T-helper 17 cell (primary cell): ENCODE measurements around the gene ZBTB9. TPM values are rescaled to one million over a fixed set of nuclear protein-coding genes. Genes with fewer than 3 reads are reported as not detected.

Experiments used
- ATAC-seq: fragments of 150-1000 bp; cut with Tn5 transposase; 2 replicates; pipeline ENCODE4 v1.10.0; 2021; ENCODE audit warnings: mild to moderate bottlenecking, moderate library complexity
- DNase-seq, 3 donors: peaks; one replicate each; pipeline versions ENCODE4 v3.0.0 to v3.0.0-alpha.2; 2020 to 2021
- H3K9me3 ChIP-seq: one replicate; pipeline ENCODE4 v1.7.0; 2013; ENCODE audit warnings: low read length, mild to moderate bottlenecking; ENCODE audit not compliant: control insufficient read depth, poor library complexity, severe bottlenecking
- H3K27ac Mint-ChIP-seq: one replicate; pipeline ENCODE4 v1.8.0; 2022; ENCODE audit warnings: mild to moderate bottlenecking, moderate library complexity, mixed read lengths
- H3K27me3 Mint-ChIP-seq: one replicate; pipeline ENCODE4 v1.8.0; 2022; ENCODE audit warnings: mixed read lengths
- H3K36me3 Mint-ChIP-seq: one replicate; pipeline ENCODE4 v1.8.0; 2022; ENCODE audit warnings: low read depth, mixed read lengths
- H3K4me1 Mint-ChIP-seq: one replicate; pipeline ENCODE4 v1.8.0; 2022; ENCODE audit warnings: mild to moderate bottlenecking, mixed read lengths
- H3K4me3 Mint-ChIP-seq: one replicate; pipeline ENCODE4 v1.8.0; 2022; ENCODE audit warnings: mild to moderate bottlenecking, moderate library complexity, mixed read lengths
- total RNA-seq, 4 donors: library from RNA in 2 of 4; stranded (reverse) in 2 of 4; gene quantifications; one replicate each; pipeline ENCODE4 v1.2.3 and lab custom pipeline; 2022 to 2026

ZBTB9 gene
- total RNA-seq, 2 donors from 2014 or later, result 3.9 to 4.4 TPM

DNA sequence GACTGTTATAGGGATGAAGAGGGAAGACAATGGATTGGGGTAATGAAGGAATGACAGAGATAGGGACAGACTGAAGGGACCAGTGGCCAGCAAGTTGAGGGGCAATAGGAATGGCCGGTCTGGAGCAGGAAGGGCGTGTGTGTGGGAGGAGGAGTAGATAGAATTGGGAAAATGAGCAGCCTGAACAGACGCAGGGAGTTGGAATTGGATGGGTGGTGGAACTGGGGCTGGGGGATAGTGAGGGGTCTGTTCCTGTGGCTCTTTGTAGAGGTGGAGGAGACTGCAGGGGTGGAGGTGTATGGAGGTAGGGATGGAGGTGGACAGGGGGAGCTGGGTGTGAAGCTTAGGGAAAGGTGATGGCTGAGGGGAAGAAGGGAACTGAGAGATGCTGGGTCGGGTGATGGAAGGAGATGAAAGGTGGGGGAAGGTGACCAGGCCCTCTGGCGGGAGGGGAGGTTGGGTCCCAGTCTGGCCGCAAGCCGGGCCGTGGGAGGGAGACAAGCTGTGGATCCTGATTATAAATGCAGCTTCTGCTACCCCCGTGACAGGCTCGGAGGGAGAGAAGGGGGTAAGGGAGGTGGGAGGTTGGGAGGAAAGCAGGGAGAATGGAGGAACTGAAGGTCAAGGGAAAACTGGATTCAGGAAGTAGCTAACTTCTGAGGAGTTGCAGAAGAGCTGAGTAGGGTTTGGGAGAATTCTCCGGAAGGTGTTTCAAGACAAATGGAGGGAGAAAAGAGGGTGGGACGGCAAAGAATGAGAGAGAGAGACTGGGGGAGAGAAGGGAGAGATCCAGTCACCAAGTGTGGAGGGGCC is 29.3 kb upstream of the ZBTB9 start:
- Mint-ChIP-seq H3K36me3 (peaks cover 4% of the 10 kb centered on the region), H3K4me3 (peak overlapping the region; percentile 99), H3K27ac (peak overlapping the region; percentile 100), H3K4me1 (peaks cover 74% of the 10 kb centered on the region), H3K27me3 (no peaks in the 10 kb centered on the region)
- H3K9me3 ChIP-seq, result no peaks in the 10 kb centered on the region
- ATAC-seq (no peak), DNase-seq (no peak)

DNA sequence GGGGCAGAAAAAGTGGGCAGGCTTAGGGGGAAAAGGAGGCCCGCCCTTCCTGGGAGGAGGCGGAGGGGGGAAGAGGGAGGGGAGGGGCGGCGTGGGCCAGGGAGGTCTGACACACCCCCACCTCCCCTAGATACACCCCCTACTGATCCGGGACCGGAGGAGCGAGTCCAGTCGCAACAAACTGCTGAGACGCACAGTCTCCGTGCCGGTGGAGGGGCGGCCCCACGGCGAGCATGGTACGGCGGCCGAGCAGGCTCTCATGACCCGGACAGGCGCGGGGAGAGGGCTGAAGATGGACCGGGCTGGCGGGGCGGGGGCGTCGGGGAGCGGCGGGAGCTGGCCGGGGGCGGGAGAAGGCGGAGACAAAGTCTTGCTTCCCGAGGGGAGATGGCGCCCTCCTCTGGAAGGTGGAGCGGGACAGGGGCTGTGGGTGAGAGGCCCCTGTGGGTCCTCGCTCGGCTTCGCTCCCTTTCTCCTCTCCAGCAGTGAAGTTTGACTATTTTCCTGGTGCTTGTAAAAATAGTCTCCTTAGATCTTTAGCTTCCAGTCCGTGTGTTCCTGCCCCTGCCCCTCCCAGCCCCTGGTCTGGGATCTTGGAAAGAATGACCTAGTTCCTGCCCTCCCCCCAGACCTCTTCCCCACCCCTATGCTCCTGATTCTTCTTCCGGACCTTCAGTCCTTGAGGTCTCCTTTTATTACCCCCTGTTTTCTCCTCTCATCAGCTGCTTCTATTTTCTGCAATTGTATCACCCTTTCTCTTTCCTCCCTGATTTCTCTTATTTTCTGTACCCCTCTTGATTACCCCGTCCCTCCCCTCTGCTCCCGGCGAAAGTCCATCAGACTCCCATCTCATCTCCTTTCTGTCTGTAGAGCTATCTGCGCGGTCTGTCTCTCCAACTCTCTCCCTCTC is 28.5 kb upstream of the ZBTB9 start:
- no peaks in the 10 kb centered on the region for H3K27me3 Mint-ChIP-seq
- peaks cover 4% of the 10 kb centered on the region for H3K36me3 Mint-ChIP-seq
- peak; percentile 67 for ATAC-seq

GRCh38 chr6:33426590-33427511 is 27.5 kb upstream of the ZBTB9 start:
- Mint-ChIP-seq H3K4me1 (peaks cover 77% of the 10 kb centered on the region), H3K4me3 (peak overlapping the region; percentile 99), H3K36me3 (peaks cover 4% of the 10 kb centered on the region), H3K27ac (peak overlapping the region; percentile 100), H3K27me3 (no peaks in the 10 kb centered on the region)
- DNase-seq (peak in 2 of 3 donors; percentile 32 to 58), ATAC-seq (peak; percentile 31)
- H3K9me3 ChIP-seq, result no peaks in the 10 kb centered on the region

More for the DNA sequence above, 28.5 kb upstream of the ZBTB9 start:
- Mint-ChIP-seq H3K4me1 (peaks cover 80% of the 10 kb centered on the region), H3K4me3 (peak overlapping the region; percentile 99), H3K27ac (peak overlapping the region; percentile 100)
- no peaks in the 10 kb centered on the region for H3K9me3 ChIP-seq
- DNase-seq, result peak; percentile 74 to 82 (median 79)

DNA sequence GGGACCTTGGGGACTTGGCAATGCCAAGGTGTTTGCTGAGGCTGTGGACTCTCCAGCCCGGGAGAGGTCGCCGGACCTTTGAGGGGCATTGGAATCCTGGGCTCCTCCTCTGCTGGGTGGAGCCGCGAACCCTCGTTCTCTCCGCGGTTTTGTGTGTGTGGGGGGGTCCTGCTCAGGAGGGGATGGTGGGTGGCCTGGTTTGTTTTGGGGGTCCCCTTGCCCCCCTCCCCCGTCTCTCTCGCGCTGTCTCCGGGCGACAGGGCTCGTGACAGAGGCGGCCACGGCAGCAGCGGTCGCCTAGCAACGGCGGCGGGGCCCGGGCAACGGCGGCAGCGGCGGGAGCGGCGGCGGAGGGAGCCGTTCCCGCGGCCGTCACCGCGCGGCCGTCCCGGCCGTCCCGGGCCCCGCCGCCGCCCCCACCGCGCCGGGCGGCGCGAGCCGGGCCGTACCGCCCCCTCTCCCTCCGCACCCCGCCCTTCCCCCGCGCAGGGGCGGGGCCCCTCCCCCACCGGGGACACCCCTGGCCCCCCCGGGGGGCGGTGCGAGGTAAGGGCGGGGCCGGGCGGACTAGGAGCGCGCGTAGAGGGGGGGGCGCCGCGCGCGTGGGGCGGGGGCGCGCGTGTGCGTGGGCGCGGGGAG is 26.7 kb upstream of the ZBTB9 start:
- peak; percentile 8 for ATAC-seq
- Mint-ChIP-seq H3K27ac (peak overlapping the region; percentile 100), H3K4me3 (peak overlapping the region; percentile 99), H3K27me3 (no peaks in the 10 kb centered on the region), H3K4me1 (peaks cover 79% of the 10 kb centered on the region), H3K36me3 (peaks cover 4% of the 10 kb centered on the region)
- no peaks in the 10 kb centered on the region for H3K9me3 ChIP-seq
- peak; percentile 54 to 70 (median 68) for DNase-seq

- H3K4me3 Mint-ChIP-seq, result peak overlapping the region; percentile 93
- H3K27ac Mint-ChIP-seq, result peak overlapping the region; percentile 100
- no peaks in the 10 kb centered on the region for H3K9me3 ChIP-seq
- DNase-seq (no peak), ATAC-seq (no peak)
- H3K4me1 Mint-ChIP-seq, result peaks cover 78% of the 10 kb centered on the region
- no peaks in the 10 kb centered on the region for H3K27me3 Mint-ChIP-seq
- H3K36me3 Mint-ChIP-seq, result peaks cover 8% of the 10 kb centered on the region
These were observed 26.0 kb upstream of the ZBTB9 start for GRCh38 chr6:33428224-33428965.

- H3K9me3 ChIP-seq, result no peaks in the 10 kb centered on the region
- H3K4me1 Mint-ChIP-seq, result peaks cover 79% of the 10 kb centered on the region
- H3K36me3 Mint-ChIP-seq, result peaks cover 12% of the 10 kb centered on the region
- H3K27ac Mint-ChIP-seq, result peak overlapping the region; percentile 100
- H3K4me3 Mint-ChIP-seq, result peak overlapping the region; percentile 93
- DNase-seq (no peak), ATAC-seq (no peak)
- no peaks in the 10 kb centered on the region for H3K27me3 Mint-ChIP-seq
These were observed 25.2 kb upstream of the ZBTB9 start for GRCh38 chr6:33428966-33429749.

- Mint-ChIP-seq H3K27ac (peak overlapping the region; percentile 100), H3K4me3 (peak overlapping the region; percentile 93), H3K4me1 (peaks cover 75% of the 10 kb centered on the region), H3K27me3 (no peaks in the 10 kb centered on the region), H3K36me3 (peaks cover 13% of the 10 kb centered on the region)
- DNase-seq (no peak), ATAC-seq (no peak)
- H3K9me3 ChIP-seq, result no peaks in the 10 kb centered on the region
These were observed 24.7 kb upstream of the ZBTB9 start for GRCh38 chr6:33429750-33430052.

DNA sequence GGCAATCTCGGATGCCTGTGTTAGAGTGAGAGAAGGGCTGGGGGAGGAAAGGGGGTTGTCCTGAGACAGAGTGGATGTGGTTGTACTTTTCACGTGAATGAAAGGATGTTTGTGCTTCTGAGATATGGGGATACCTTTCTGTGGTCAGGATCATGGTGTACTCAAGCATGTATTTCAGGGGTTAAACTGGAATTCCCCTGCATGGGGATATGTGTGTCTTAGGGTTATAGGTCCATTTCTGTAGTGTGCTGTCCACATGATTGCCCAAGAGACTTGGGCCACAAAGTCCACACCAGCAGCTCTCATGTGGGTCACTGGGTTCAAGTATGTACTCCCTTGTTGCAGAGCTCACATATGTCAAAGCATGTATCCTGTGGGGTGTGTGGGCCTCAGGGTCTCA is 24.0 kb upstream of the ZBTB9 start:
- no peak for DNase-seq
- peak overlapping the region; percentile 93 for H3K4me3 Mint-ChIP-seq
- H3K27ac Mint-ChIP-seq, result peak overlapping the region; percentile 100
- H3K36me3 Mint-ChIP-seq, result peaks cover 10% of the 10 kb centered on the region
- peaks cover 71% of the 10 kb centered on the region for H3K4me1 Mint-ChIP-seq
- H3K27me3 Mint-ChIP-seq, result no peaks in the 10 kb centered on the region
- ATAC-seq, result peak; percentile 4
- no peaks in the 10 kb centered on the region for H3K9me3 ChIP-seq

DNA sequence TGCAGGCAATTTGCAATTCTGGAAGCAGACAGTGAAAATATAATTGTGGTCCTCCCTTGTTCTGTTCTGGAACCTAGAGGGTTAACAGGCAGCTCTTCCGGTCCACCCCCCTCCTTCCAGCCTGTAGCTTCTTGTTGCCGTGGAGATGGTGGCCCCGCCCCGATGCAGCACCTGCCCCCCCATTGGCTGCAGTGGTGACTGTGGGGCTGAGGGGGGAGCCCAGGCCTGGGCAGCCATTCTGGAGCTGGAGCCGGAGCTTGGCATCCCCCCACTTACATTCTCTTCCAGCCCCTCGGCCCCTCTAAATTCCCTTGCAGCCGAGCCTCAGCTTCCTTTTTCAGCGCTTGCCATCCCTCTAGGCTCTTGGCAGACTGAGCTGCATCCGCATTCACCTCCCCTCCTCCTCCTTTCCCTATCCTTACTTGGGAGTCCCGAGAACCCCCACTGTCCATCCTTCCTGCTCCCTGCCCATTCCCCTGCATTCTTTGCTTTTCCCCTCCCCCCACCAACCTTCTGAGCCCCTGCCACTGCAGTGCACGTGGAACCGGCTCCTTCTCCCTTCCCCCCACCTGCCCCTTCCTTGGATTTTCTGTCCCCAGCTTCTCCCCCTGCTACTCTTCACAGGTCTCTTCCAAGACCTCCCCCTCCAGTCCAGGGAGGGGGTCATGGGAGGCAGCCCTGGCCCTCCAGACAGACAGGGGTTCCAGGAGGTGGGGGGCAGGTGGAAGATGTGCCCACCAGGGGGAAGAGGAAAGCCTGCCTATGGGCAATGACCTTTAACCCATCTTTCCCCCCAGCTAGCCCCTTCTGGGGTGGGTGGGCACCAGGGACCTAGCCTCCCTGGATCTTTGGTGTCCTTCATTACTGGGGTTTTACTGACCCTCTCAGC is 23.1 kb upstream of the ZBTB9 start:
- ATAC-seq (peak; percentile 65), DNase-seq (peak; percentile 68 to 73 (median 70))
- H3K36me3 Mint-ChIP-seq, result peaks cover 10% of the 10 kb centered on the region
- H3K27ac Mint-ChIP-seq, result peak overlapping the region; percentile 100
- no peaks in the 10 kb centered on the region for H3K9me3 ChIP-seq
- peaks cover 67% of the 10 kb centered on the region for H3K4me1 Mint-ChIP-seq
- H3K27me3 Mint-ChIP-seq, result no peaks in the 10 kb centered on the region
- H3K4me3 Mint-ChIP-seq, result peak overlapping the region; percentile 93

DNA sequence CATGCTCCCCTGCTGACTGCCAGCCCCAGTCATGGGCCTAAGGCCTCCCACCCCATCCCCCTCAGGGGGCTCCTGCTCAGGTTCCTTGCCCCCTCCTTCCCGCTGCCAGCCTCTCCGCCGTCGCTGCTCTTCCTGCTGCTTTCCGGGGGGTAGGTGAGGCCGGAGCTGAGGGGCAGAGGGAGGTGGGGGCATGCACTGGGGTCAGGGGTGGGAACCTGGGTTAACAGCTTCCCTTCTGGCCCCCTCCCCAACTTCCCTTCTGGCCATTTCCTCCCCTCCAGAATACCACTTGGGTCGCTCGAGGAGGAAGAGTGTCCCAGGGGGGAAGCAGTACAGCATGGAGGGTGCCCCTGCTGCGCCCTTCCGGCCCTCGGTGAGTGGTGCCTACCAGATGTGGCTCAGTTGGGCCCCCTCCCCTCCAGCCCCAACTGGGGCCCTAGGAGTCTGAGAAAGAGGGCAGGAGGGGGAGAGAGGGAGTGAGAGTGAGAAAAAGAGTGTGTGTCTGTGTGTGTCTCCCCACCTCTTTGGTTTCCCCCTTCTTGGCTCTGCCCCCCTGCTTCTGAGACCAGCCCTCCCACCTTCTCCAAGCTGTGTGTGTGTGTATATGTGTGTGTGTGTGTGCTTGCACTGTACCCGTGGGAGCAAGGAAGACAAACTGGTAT is 22.4 kb upstream of the ZBTB9 start:
- Mint-ChIP-seq H3K27ac (peak overlapping the region; percentile 100), H3K27me3 (no peaks in the 10 kb centered on the region), H3K36me3 (peaks cover 12% of the 10 kb centered on the region), H3K4me3 (peak overlapping the region; percentile 79), H3K4me1 (peaks cover 60% of the 10 kb centered on the region)
- no peak for ATAC-seq
- no peaks in the 10 kb centered on the region for H3K9me3 ChIP-seq
- no peak for DNase-seq
